Brain microvascular endothelial cell (primary cell): Measurements from ENCODE around the gene TBC1D12.
A peak's percentile ranks its signal among the peaks of the same experiment; 100 is the strongest.
"Not testable (repeated sequence)": the region's sequence is repeated elsewhere in the genome, so short reads cannot be mapped to it uniquely, and the experiment has no call there.

Source experiments
- DNase-seq: peaks from one replicate; pipeline ENCODE4 v3.0.0-alpha.2; 2020
- H3K27ac ChIP-seq: fragments of 250-450 bp; sonication (Bioruptor Pico); 2 replicates; pipeline ENCODE4 v1.5.1; 2020; ENCODE audit warnings: mild to moderate bottlenecking, moderate library complexity
- H3K27me3 ChIP-seq: fragments of 250-450 bp; sonication (Bioruptor Pico); replicated peaks from 2 replicates; pipeline ENCODE4 v1.5.1; 2020; ENCODE audit warnings: mild to moderate bottlenecking
- H3K36me3 ChIP-seq: fragments of 250-450 bp; sonication (Bioruptor Pico); replicated peaks from 2 replicates; pipeline ENCODE4 v1.5.1; 2020; ENCODE audit warnings: mild to moderate bottlenecking
- H3K4me3 ChIP-seq: 2 replicates; pipeline ENCODE4 v1.5.1; 2011; ENCODE audit warnings: low read depth, mild to moderate bottlenecking, control low read depth, low read length, moderate library complexity
- in situ Hi-C: cut with HindIII; loops from 2 replicates; pipeline ENCODE4 v1.10.0; 2017; ENCODE audit warnings: low sequenced_read_pairs, low pct_ligation_motif_present
- TF ChIP-seq, protein P1 (sequence below): IDR thresholded peaks from 2 replicates; pipeline ENCODE4 v1.5.1; 2011; ENCODE audit warnings: low read depth, mild to moderate bottlenecking, moderate library complexity, low read length, control low read depth, inconsistent platforms; ENCODE audit errors: missing control alignments

The TBC1D12 gene

DNA sequence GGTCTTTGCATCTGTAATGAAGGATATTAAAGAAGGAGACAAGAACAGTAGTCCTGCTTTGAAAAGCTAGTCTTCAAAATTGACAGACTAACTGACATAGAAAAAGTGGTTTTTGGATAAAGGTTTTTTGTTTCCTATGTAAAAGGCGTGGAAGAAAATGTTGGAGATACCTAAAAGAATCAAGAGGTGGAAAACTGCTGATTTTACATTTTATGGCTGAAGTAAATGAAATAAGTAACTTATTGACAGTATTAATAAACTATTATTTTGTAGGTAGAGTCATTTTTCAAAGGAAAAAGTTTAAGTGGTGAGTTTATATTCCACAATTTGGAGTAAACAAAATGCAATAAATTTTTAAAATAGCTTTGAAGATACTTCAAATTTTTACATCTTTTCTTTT lies 130.7 kb downstream of the TBC1D12 start:
- H3K27ac ChIP-seq, result no peak overlapping the region
- in situ Hi-C loops, result no loop called here
- TF ChIP-seq, protein P1, sequence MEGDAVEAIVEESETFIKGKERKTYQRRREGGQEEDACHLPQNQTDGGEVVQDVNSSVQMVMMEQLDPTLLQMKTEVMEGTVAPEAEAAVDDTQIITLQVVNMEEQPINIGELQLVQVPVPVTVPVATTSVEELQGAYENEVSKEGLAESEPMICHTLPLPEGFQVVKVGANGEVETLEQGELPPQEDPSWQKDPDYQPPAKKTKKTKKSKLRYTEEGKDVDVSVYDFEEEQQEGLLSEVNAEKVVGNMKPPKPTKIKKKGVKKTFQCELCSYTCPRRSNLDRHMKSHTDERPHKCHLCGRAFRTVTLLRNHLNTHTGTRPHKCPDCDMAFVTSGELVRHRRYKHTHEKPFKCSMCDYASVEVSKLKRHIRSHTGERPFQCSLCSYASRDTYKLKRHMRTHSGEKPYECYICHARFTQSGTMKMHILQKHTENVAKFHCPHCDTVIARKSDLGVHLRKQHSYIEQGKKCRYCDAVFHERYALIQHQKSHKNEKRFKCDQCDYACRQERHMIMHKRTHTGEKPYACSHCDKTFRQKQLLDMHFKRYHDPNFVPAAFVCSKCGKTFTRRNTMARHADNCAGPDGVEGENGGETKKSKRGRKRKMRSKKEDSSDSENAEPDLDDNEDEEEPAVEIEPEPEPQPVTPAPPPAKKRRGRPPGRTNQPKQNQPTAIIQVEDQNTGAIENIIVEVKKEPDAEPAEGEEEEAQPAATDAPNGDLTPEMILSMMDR, result no peak
- no peaks in the 10 kb centered on the region for H3K27me3 ChIP-seq
- no peak overlapping the region for H3K4me3 ChIP-seq
- no peak for DNase-seq
- H3K36me3 ChIP-seq, result no peaks in the 10 kb centered on the region

DNA sequence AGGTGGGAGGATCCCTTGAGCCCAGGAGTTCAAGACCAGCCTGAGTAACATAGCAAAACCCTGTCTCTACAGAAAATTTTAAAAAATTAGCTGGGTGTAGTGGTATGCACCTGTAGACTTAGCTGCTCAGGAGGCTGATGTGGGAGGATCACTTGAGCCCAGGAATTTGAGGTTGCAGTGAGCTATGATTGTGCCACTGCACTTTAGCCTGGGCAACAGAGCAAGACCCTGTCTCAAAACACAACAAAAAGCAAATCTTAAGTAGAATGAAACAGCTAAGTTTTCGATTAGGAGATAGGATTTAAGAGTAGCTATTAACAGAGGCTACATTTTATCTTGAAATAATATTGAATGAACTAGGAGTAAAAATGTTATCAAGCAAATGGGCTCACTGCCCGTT lies 139.9 kb downstream of the TBC1D12 start:
- H3K27me3 ChIP-seq, H3K27ac ChIP-seq, H3K4me3 ChIP-seq, H3K36me3 ChIP-seq, DNase-seq, in situ Hi-C loops: not testable (repeated sequence)

DNA sequence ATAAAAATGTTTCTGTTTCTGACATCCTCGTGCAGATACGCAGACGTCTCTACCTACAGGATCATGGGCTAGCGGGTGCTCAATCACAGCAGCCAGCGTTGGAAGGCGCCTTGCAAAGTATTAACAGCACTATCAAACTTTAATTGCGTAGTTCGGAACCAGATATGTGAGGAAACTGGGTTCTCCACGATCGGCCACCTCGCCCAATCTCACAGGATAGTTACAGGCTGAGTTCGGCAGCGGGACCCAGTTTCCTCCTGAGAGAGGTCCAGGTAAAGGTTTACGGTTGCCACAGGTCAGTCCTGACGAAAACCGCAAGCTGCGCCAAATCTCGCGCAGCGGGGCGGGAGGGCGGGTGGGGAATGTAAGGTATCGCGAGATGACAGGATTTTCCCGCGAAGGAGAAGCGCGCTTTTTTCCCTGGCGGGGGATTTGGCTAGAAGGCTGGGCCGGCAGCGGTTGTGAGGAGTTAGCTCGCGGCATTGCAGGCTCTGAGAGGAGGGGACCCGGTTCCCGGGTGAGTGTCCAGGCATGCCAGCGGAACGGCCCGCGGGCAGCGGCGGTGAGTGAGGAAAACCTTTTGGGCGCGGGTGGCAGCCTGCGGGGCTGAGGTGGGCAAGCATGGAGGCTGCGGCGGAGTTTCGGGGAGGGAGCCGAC lies 143.2 kb downstream of the TBC1D12 start, which contains the start of gene HELLS:
Gene HELLS, plus strand, starts transcription at position 398 of the 658 bp plus-strand sequence. Its CDS starts 134 bp downstream, at position 532.
- H3K4me3 ChIP-seq, result peak within 1 kb of the TSS; percentile 93
- peak within 1 kb of the TSS; percentile 74 for H3K27ac ChIP-seq
- DNase-seq, result peak; percentile 77
- in situ Hi-C loops, result no loop called here
- TF ChIP-seq, protein P1, result no peak
- H3K36me3 ChIP-seq, result no peaks in the 10 kb centered on the region
- H3K27me3 ChIP-seq, result no peaks in the 10 kb centered on the region

DNA sequence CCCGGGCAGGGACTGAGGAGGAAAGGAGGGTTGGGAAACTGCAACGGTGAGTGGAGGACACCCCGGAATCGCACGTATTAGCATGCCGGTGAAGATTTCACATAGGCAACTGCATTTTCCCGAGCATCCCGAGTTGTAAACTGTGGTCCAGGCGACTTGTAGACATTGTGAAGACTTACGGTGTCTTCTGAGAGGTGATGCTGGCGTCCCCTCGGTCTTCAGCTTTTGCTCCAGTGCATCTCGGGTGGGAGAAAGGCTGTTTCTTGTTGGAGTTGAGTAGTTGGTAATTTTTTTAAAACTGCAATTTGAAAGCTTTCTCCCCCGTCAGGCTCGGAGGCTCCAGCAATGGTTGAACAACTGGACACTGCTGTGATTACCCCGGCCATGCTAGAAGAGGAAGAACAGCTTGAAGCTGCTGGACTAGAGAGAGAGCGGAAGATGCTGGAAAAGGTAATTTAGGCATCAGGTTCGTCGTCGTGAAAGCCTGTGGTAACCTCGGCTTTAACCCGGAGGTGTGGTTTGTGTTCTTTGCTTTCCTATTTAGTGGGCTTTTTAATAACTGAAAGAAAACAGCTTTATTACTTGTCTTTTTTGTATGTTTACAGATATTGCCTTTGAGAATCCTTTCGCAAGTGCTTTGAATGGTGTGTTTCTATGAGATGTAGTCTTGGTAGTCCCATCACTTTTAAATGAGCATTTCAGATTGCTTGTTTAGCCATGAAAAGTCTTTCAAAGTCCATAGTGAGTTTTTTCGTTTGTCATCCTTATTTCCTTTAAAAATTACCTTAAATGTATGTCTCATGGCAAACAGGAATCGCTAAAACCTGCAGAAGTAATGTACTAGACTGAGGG lies 143.9 kb downstream of the TBC1D12 start:
- peak; percentile 5 for DNase-seq
- H3K4me3 ChIP-seq, result peak overlapping the region; percentile 93
- in situ Hi-C loops, result no loop called here
- TF ChIP-seq, protein P1, result no peak
- H3K27me3 ChIP-seq, result no peaks in the 10 kb centered on the region
- H3K36me3 ChIP-seq, result no peaks in the 10 kb centered on the region
- peak overlapping the region; percentile 74 for H3K27ac ChIP-seq

DNA sequence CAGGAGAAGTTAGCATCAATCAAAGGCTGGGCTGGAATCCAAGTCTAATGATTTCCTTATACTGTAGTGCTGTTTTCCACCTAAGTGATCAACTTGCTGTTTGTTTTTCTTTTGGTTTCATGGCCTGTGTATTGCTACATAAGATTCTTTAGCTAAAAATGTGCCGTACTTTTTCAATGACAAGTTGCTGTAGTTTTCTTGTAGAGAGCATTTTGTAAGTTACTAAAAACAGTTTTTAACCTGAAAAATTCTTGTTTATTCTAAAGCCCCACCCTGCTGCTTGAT lies 144.5 kb downstream of the TBC1D12 start:
- Histone ChIP-seq H3K36me3 (no peaks in the 10 kb centered on the region), H3K27me3 (no peaks in the 10 kb centered on the region), H3K4me3 (peak overlapping the region; percentile 93), H3K27ac (no peak overlapping the region)
- no peak for DNase-seq
- TF ChIP-seq, protein P1, result no peak
- in situ Hi-C loops, result no loop called here

DNA sequence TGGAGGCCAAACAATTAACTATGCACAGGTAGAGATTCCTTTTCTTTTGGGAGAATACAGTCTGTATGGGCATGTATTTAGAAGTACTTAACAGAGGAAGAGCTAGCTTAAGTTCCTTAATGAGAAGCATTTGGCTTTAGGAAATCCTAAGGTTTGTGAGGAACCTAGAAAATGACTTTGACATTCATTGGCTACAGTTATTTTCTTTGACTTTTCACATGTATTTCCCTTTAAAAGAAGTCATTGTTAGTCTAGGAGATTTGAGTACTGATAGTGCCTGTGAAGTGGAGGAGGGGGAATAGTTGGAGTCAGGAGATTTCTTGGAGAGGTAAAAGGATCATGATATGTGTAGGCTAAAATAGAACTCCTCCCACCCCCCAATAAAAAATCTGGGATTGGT lies 146.9 kb downstream of the TBC1D12 start:
- H3K36me3 ChIP-seq, result no peaks in the 10 kb centered on the region
- TF ChIP-seq, protein P1, result no peak
- H3K27me3 ChIP-seq, result no peaks in the 10 kb centered on the region
- no peak overlapping the region for H3K27ac ChIP-seq
- DNase-seq, result no peak
- in situ Hi-C loops, result no loop called here
- no peak overlapping the region for H3K4me3 ChIP-seq

DNA sequence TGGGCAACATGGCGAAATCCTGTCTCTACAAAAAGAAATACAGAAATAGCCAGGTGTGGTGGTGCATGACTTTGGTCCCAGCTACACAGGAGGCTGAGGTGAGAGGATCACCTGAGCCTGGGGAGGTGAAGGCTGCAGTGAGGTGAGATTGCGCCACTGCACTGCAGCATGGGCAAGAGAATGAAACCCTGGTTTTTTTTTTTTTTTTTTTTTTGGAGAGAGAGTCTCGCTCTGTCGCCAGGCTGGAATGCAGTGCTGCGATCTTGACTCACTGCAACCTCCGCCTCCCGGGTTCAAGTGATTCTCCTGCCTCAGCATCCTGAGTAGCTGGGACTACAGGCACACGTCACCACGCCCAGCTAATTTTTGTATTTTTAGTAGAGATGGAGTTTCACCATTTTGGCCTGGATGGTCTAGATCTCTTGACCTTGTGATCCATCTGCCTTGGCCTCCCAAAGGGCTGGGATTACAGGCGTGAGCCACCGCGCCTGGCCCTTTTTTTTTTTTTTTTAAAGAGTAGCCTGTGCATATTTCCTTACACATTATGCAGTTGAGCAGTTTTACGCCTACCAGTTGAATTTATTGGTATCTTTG lies 165.5 kb downstream of the TBC1D12 start:
- H3K36me3 ChIP-seq, H3K27me3 ChIP-seq, H3K27ac ChIP-seq, in situ Hi-C loops, H3K4me3 ChIP-seq, DNase-seq: not testable (repeated sequence)
